PFSK-1 (cell line): ENCODE measurements around the gene HCRT.

Source experiments
- POLR2AphosphoS5 ChIP-seq: IDR thresholded peaks from 2 replicates; pipeline ENCODE4 v1.6.1; 2012; ENCODE audit warnings: low read depth, mild to moderate bottlenecking, control low read depth, low read length, moderate library complexity
- REST ChIP-seq, 2 experiments: IDR thresholded peaks; 2 replicates each; pipeline versions ENCODE4 v1.6.1 to v1.8.0; 2011 to 2012; ENCODE audit warnings: low read depth in 2 of 2, low read length in 2 of 2, control low read depth in 1 of 2, inconsistent platforms in 1 of 2, mild to moderate bottlenecking in 1 of 2, moderate library complexity in 1 of 2; ENCODE audit not compliant: insufficient read depth in 1 of 2
- SIN3A ChIP-seq: IDR thresholded peaks from 2 replicates; pipeline ENCODE4 v1.6.1; 2012; ENCODE audit warnings: mild to moderate bottlenecking, low read length, moderate library complexity, borderline replicate concordance; ENCODE audit not compliant: insufficient read depth
- TAF1 ChIP-seq: IDR thresholded peaks from 2 replicates; pipeline ENCODE4 v1.6.1; 2012; ENCODE audit warnings: low read length, control low read depth, borderline replicate concordance; ENCODE audit not compliant: insufficient read depth

- TF ChIP-seq REST (IDR thresholded peaks at IDR 0.05; ENCODE audit: insufficient read depth in 1 of 2, low read depth in 2 of 2, low read length in 2 of 2) (no peak), SIN3A (no peak), POLR2AphosphoS5 (no peak), TAF1 (no peak)
These were observed 14.3 kb upstream of the HCRT start for GRCh38 chr17:42199416-42200011.
